Measurements from ENCODE around the gene GINS3.
"Not testable (repeated sequence)": the region's sequence is repeated elsewhere in the genome, so short reads cannot be mapped to it uniquely, and the experiment has no call there.

GINS3 gene

GRCh38 chr16:58381661-58382060 lies 10.6 kb upstream of the GINS3 start:
- POLR2A ChIA-PET = no interaction called here
- TF ChIP-seq TARDBP (IDR thresholded peaks at IDR 0.05) = no peak
- TF ChIP-seq NFRKB (IDR thresholded peaks at IDR 0.05) = no peak
- no peak for TF ChIP-seq HDGF (IDR thresholded peaks at IDR 0.05; ENCODE audit: borderline replicate concordance)
- TF ChIP-seq FOXA1 (IDR thresholded peaks at IDR 0.05) = no peak
- TF ChIP-seq CTBP1 (IDR thresholded peaks at IDR 0.05; ENCODE audit: borderline replicate concordance) = no peak
- no peak for TF ChIP-seq LEF1 (IDR thresholded peaks at IDR 0.05; ENCODE audit: borderline replicate concordance)
- CTCF ChIA-PET = no interaction called here
- DNase-seq (ENCODE audit: extremely low spot score) = no peak

- no peak for DNase-seq (ENCODE audit: extremely low spot score)
- TF ChIP-seq L3MBTL2 (conservative IDR thresholded peaks at IDR 0.05) = no peak
- TF ChIP-seq ARNT (IDR thresholded peaks at IDR 0.05) = no peak
- no peak for TF ChIP-seq HDGF (IDR thresholded peaks at IDR 0.05; ENCODE audit: borderline replicate concordance)
- TF ChIP-seq CTBP1 (IDR thresholded peaks at IDR 0.05; ENCODE audit: borderline replicate concordance) = no peak
- TF ChIP-seq LEF1 (IDR thresholded peaks at IDR 0.05; ENCODE audit: borderline replicate concordance) = no peak
- TF ChIP-seq FOXA1 (IDR thresholded peaks at IDR 0.05) = no peak
- no peak for TF ChIP-seq FOXM1 (IDR thresholded peaks at IDR 0.05; ENCODE audit: borderline replicate concordance)
- no peak for TF ChIP-seq ELF4 (IDR thresholded peaks at IDR 0.05)
- TF ChIP-seq SUZ12 (IDR thresholded peaks at IDR 0.05) = no peak
- no peak for TF ChIP-seq TARDBP (IDR thresholded peaks at IDR 0.05)
- TF ChIP-seq ZNF384 (IDR thresholded peaks at IDR 0.05) = no peak
- TF ChIP-seq, protein P1, sequence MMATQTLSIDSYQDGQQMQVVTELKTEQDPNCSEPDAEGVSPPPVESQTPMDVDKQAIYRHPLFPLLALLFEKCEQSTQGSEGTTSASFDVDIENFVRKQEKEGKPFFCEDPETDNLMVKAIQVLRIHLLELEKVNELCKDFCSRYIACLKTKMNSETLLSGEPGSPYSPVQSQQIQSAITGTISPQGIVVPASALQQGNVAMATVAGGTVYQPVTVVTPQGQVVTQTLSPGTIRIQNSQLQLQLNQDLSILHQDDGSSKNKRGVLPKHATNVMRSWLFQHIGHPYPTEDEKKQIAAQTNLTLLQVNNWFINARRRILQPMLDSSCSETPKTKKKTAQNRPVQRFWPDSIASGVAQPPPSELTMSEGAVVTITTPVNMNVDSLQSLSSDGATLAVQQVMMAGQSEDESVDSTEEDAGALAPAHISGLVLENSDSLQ (IDR thresholded peaks at IDR 0.05) = no peak
- TF ChIP-seq NFRKB (IDR thresholded peaks at IDR 0.05) = no peak
- TF ChIP-seq FOXK2 (IDR thresholded peaks at IDR 0.05) = no peak
- no peak for TF ChIP-seq BHLHE40 (IDR thresholded peaks at IDR 0.05; ENCODE audit: borderline replicate concordance)
- no peak for TF ChIP-seq SP1 (IDR thresholded peaks at IDR 0.05)
- CTCF ChIA-PET = no interaction called here
- POLR2A ChIA-PET = no interaction called here
These were observed 7.7 kb upstream of the GINS3 start for GRCh38 chr16:58384437-58385055.

DNA sequence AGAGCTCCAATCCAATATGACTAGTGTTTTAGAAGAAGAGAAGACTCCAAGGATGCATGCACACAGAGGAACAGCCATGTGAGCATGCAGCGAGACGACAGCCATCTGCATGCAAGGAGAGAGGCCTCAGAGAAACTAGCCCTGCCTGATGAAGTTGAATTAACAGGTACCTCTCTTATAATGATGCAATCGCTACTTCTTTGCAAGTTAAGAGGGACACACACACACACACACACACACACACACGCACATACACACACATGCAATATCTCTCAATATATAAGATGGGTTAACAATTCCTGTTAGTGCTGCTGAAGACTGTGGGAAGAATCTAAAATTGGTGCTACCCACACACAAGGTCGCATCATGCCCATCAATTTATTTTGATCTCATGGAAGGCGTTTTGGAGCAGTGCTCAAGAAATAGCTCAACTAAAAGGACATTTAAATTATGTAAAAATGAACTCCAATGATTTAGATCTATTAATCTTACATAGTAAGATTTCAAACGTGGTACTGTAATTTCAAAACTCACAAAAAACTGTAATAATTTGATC lies 7.0 kb upstream of the GINS3 start:
- no peak for TF ChIP-seq FOXA1 (IDR thresholded peaks at IDR 0.05)
- TF ChIP-seq ARNT (IDR thresholded peaks at IDR 0.05) = no peak
- no peak for TF ChIP-seq NFRKB (IDR thresholded peaks at IDR 0.05)
- no peak for TF ChIP-seq FOXM1 (IDR thresholded peaks at IDR 0.05; ENCODE audit: borderline replicate concordance)
- no peak for TF ChIP-seq ZNF384 (IDR thresholded peaks at IDR 0.05)
- TF ChIP-seq L3MBTL2 (conservative IDR thresholded peaks at IDR 0.05) = no peak
- no peak for TF ChIP-seq LEF1 (IDR thresholded peaks at IDR 0.05; ENCODE audit: borderline replicate concordance)
- TF ChIP-seq BHLHE40 (IDR thresholded peaks at IDR 0.05; ENCODE audit: borderline replicate concordance) = no peak
- TF ChIP-seq, protein P1 (IDR thresholded peaks at IDR 0.05) = no peak
- TF ChIP-seq HDGF (IDR thresholded peaks at IDR 0.05; ENCODE audit: borderline replicate concordance) = no peak
- no peak for TF ChIP-seq FOXK2 (IDR thresholded peaks at IDR 0.05)
- TF ChIP-seq SP1 (IDR thresholded peaks at IDR 0.05) = no peak
- no peak for TF ChIP-seq ELF4 (IDR thresholded peaks at IDR 0.05)
- ChIA-PET POLR2A (no interaction called here), CTCF (no interaction called here)
- DNase-seq (ENCODE audit: extremely low spot score) = no peak

DNA sequence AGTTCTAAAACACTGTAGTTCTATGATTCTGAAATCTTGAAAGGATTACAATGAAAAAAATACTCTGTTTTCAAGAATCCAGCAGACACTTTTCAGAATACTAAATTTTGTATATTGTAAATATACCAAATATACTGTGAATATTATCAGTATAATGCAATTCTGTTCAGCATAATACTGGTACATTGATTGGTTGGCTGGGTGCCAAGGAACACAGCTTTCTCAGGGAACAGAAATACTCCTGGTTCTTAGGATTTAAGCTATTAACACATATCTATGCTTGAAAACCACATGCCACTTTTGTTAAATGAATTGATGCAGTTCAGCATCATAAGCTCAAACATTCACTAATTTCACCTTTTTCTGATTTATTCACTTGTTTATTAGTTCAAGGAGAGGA lies 2.5 kb upstream of the GINS3 start:
- CTCF ChIA-PET = no interaction called here
- DNase-seq (ENCODE audit: extremely low spot score) = no peak
- POLR2A ChIA-PET = no interaction called here
- no peak for TF ChIP-seq ARNT (IDR thresholded peaks at IDR 0.05)

DNA sequence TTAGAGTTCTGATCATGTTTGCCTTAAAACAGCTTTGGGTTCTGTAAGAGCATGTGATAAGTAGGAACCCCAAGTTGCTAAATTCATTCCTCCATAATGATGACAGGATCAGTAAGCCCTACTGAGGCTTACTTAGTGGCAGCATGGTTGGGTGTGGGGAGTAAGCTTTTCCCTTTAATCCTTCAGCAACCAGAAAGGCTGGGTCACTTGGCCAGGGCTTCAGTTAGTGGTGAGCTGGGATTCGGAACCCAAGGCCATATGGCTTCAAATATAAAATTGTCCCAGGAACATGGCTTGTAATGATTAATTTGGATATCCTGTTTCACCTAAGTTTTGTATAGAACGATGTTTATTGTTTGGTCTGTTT lies 850 bp downstream of the GINS3 start:
- TF ChIP-seq L3MBTL2 (conservative IDR thresholded peaks at IDR 0.05) (peak; percentile 38; the same call in 1 of the 2 replicates), FOXM1 (IDR thresholded peaks at IDR 0.05; ENCODE audit: borderline replicate concordance) (no peak)
- POLR2A ChIA-PET = interaction anchor here (0.6 to 1.5 kb wide), 17 partner anchors 8 to 194 kb away, joined by 3 to 11 read pairs (median 4); no protein-coding TSS in a partner anchor
- DNase-seq (ENCODE audit: extremely low spot score) = peak; percentile 17
- CTCF ChIA-PET = no interaction called here

- POLR2A ChIA-PET; DNase-seq (ENCODE audit: extremely low spot score); CTCF ChIA-PET: not testable (repeated sequence)
These were observed 4.6 kb downstream of the GINS3 start for GRCh38 chr16:58396897-58397296.

DNA sequence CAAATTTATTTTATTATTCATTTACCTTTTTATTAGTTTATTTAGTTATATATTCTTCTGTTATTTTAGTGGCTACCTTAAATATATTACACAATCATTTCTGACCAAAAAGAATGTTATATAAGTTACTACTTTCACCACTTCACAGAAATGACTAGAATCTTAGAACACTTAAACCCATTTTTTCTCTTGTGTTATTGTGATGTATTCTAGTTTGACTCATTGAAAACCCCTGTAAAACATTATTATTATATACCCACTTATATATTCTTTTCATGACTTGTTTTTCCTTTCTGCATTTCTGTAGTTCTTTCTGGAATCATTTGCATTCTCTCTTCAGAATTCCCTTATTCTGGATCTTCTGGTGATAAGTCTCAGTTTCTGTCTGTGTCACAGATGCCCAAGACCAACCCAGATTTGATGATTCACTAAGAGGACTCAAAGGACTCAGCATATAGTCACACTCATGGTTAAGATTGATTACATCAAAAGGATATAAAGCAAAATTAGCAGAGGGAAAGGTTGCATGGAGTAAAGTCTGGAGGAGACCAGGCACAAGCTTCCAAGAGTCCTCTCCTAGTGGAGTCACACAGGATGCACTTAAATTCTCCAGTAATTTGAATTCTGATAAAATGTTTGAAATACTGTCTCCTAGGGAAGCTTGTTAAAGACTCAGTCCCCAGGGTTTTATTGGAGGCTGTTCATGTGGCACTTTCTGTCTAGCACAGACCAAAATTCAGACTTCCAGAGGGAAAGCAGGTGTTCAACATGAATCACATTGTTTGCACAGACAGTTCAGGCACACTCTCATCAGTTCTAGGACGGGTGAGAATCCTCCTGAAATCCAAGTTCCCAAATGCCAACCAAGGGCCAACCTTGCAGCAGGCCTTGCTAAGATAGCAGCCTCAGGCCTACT lies 7.7 kb downstream of the GINS3 start:
- TF ChIP-seq FOXA1 (IDR thresholded peaks at IDR 0.05) (no peak), NFRKB (IDR thresholded peaks at IDR 0.05) (no peak), ARNT (IDR thresholded peaks at IDR 0.05) (no peak)
- POLR2A ChIA-PET = no interaction called here
- CTCF ChIA-PET = interaction anchor here (0.8 kb wide), 1 partner anchor 7 kb away, joined by 3 read pairs; no protein-coding TSS in a partner anchor
- no peak for DNase-seq (ENCODE audit: extremely low spot score)

GRCh38 chr16:58401305-58401704 lies 9.0 kb downstream of the GINS3 start:
- CTCF ChIA-PET; DNase-seq (ENCODE audit: extremely low spot score): not testable (repeated sequence)
- POLR2A ChIA-PET = interaction anchor here (1.5 kb wide), 1 partner anchor 8 kb away, joined by 6 read pairs; no protein-coding TSS in a partner anchor
